Thoracic aorta (tissue), 2 donors: ENCODE data around the gene PXMP4. TPM values are rescaled to one million over a fixed set of nuclear protein-coding genes. Genes with fewer than 3 reads are reported as not detected.

Experiments used
- ATAC-seq: fragments of 150-250 bp; one replicate; pipeline ENCODE4 v1.8.0; 2017; ENCODE audit warnings: low read depth; ENCODE audit not compliant: insufficient number of reproducible peaks, low FRiP score
- DNase-seq: peaks from one replicate; pipeline ENCODE4 v3.0.0-alpha.2; 2020; ENCODE audit warnings: low spot score
- H3K27ac ChIP-seq, 2 donors: fragments of 200-600 bp; sonication (generic); 1 replicate in 1 of 2; 2 replicates in 1 of 2; pipeline ENCODE4 v1.5.1; 2016; ENCODE audit warnings: mild to moderate bottlenecking in 2 of 2, moderate library complexity in 2 of 2
- H3K27me3 ChIP-seq: fragments of 200-600 bp; sonication (generic); replicated peaks from 2 replicates; pipeline ENCODE4 v1.6.0; 2016; ENCODE audit warnings: mild to moderate bottlenecking; ENCODE audit not compliant: insufficient read depth
- H3K36me3 ChIP-seq: fragments of 200-600 bp; sonication (generic); one replicate; pipeline ENCODE4 v1.5.1; 2016
- H3K4me1 ChIP-seq, 2 donors: fragments of 200-600 bp; sonication (generic); 1 replicate in 1 of 2; 2 replicates in 1 of 2; pipeline versions ENCODE4 v1.5.1 to v1.6.0; 2016; ENCODE audit warnings: low read depth in 2 of 2, mild to moderate bottlenecking in 1 of 2; ENCODE audit not compliant: control insufficient read depth in 1 of 2
- H3K4me3 ChIP-seq: fragments of 200-600 bp; sonication (generic); 2 replicates; pipeline ENCODE4 v1.5.1; 2016; ENCODE audit warnings: mild to moderate bottlenecking
- H3K9me3 ChIP-seq: fragments of 200-600 bp; sonication (generic); 2 replicates; pipeline ENCODE4 v1.5.1; 2016
- total RNA-seq, 2 donors: library from RNA; depleted of rRNA; stranded (reverse); fragments of >200 nt; gene quantifications; one replicate each; pipeline versions ENCODE4 v1.1.0 to v1.2.3, GENCODE V29; 2016
- TF ChIP-seq, protein P1 (sequence below): fragments of 200-600 bp; sonication (generic); IDR thresholded peaks from one replicate; pipeline ENCODE4 v1.5.1; 2019; ENCODE audit warnings: antibody characterized with exemption

The PXMP4 gene
- total RNA-seq, 2 donors from 2014 or later: 3.3 to 4.1 TPM

DNA sequence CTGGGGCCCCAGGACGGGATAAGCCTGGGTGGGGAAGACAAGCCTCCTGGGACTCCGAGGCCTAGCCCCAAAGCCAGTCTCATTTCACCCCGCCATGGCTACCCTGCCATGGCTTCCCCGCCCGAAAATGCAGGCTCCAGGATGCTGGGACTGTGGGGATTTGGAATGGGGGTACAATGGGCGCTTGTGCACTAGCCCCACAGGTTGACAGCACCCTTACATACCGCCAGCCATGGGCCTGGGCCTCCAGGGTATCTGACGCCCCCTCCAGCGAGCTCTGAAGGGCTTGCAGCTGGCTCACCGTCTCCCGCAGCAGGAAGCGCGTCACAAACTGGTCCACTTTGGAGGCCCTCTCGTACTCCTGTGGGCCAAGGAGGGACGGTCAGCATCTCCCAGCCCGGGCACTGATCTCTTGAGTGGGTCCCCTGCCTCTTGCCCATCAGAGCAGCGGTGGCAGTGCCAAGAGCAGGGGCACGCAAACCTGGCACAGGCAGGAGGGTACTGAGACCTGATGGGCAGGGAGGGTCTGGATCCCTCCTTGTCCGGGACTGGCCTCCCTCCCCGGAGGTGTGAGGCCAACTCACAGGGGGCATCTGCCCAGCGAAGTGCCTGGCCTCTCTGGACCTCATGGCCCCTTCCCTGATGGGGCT is 60.0 kb downstream of the PXMP4 start:
- ATAC-seq (no peak), DNase-seq (no peak)
- H3K4me3 ChIP-seq: no peak overlapping the region
- H3K27ac ChIP-seq: no peak overlapping the region
- TF ChIP-seq, protein P1, sequence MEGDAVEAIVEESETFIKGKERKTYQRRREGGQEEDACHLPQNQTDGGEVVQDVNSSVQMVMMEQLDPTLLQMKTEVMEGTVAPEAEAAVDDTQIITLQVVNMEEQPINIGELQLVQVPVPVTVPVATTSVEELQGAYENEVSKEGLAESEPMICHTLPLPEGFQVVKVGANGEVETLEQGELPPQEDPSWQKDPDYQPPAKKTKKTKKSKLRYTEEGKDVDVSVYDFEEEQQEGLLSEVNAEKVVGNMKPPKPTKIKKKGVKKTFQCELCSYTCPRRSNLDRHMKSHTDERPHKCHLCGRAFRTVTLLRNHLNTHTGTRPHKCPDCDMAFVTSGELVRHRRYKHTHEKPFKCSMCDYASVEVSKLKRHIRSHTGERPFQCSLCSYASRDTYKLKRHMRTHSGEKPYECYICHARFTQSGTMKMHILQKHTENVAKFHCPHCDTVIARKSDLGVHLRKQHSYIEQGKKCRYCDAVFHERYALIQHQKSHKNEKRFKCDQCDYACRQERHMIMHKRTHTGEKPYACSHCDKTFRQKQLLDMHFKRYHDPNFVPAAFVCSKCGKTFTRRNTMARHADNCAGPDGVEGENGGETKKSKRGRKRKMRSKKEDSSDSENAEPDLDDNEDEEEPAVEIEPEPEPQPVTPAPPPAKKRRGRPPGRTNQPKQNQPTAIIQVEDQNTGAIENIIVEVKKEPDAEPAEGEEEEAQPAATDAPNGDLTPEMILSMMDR: no peak
- H3K27me3 ChIP-seq: no peaks in the 10 kb centered on the region
- H3K36me3 ChIP-seq: peaks cover 20% of the 10 kb centered on the region
- H3K9me3 ChIP-seq: no peaks in the 10 kb centered on the region
- peaks cover 11 to 19% of the 10 kb centered on the region in 2 donors for H3K4me1 ChIP-seq

DNA sequence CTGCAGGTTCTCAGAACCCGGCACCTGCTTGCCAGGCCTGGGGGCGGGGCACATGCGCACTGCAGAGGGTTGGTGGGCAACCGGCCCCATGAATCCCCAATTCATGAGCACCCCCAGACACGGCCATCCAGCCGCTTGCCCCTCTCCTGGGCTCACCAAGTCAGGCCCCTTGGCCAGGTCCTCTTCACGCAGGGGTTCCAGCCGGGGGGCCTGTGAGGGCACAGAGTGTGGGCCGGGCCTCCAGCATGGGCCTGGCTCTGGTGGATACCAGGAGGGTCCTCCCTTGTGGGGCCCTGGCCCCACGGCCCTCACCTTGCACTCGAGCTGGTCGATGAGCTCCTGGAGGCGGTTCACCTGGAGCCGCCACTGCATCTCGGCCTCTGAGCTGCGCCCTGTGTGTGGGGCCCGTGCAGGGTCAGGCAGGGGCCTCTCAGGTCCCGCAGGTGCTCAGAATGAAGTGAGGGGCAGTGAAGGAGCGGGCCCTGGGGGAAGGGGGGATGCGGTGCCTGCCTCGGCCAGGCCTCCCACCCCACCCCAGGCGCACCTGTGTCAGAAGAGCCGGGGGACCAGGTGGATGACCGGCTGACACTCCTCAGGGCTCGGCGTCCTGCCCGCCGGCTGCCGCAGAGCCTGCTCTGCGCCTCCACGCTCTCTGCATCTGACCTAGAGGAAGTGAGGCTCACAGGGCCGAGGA is 60.6 kb downstream of the PXMP4 start:
- DNase-seq (no peak), ATAC-seq (no peak)
- H3K27me3 ChIP-seq: no peaks in the 10 kb centered on the region
- H3K27ac ChIP-seq: no peak overlapping the region
- TF ChIP-seq, protein P1: no peak
- peaks cover 20% of the 10 kb centered on the region for H3K36me3 ChIP-seq
- no peaks in the 10 kb centered on the region for H3K9me3 ChIP-seq
- no peak overlapping the region for H3K4me3 ChIP-seq
- peaks cover 10 to 16% of the 10 kb centered on the region in 2 donors for H3K4me1 ChIP-seq

DNA sequence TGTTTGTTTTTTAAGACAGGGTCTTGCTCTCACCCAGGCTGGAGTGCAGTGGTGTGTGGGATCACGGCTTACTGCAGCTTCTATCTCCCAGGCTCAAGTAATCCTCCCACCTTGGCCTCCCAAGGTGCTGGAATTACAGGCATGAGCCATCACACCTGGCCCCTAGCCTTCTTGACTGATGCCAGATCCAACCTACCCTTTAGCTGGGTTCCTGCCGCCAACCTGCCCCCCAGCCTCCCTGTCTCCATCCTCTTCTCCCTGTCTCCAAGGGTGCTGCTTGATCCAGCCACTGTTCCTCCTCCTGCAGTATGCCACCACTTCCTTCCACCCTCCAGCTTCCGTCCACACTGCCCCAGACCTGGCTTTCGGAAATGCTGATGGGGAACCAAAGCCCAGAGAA is 61.2 kb downstream of the PXMP4 start:
- Histone ChIP-seq H3K27ac (no peak overlapping the region), H3K4me1 (peaks cover 5 to 11% of the 10 kb centered on the region in 2 donors), H3K36me3 (peaks cover 20% of the 10 kb centered on the region), H3K4me3 (no peak overlapping the region), H3K27me3 (no peaks in the 10 kb centered on the region), H3K9me3 (no peaks in the 10 kb centered on the region)
- TF ChIP-seq, protein P1: no peak
- DNase-seq (no peak), ATAC-seq (no peak)

DNA sequence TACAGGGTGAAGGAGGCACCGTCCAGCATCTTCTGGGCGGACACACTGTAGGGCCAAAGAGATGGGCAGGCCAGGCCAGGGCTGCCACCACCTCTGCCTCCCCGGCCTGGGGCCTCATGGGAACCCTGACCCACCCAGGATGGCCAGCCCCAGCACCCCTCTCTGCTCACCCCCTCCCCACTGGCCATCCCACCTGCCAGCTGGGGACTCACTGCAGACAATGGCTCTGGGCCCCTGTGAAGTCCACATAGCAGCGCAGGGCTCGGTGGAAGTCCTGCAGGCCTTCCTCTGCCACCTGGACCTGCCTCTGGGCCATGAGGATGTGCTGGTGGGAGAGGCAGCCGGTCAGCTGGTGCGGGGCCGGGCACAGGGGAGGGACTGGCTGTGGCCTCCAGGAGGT is 61.6 kb downstream of the PXMP4 start:
- no peaks in the 10 kb centered on the region for H3K27me3 ChIP-seq
- H3K9me3 ChIP-seq: no peaks in the 10 kb centered on the region
- DNase-seq (no peak), ATAC-seq (no peak)
- H3K27ac ChIP-seq: no peak overlapping the region
- peaks cover 20% of the 10 kb centered on the region for H3K36me3 ChIP-seq
- H3K4me3 ChIP-seq: no peak overlapping the region
- peaks cover 3 to 14% of the 10 kb centered on the region in 2 donors for H3K4me1 ChIP-seq
- TF ChIP-seq, protein P1: no peak

DNA sequence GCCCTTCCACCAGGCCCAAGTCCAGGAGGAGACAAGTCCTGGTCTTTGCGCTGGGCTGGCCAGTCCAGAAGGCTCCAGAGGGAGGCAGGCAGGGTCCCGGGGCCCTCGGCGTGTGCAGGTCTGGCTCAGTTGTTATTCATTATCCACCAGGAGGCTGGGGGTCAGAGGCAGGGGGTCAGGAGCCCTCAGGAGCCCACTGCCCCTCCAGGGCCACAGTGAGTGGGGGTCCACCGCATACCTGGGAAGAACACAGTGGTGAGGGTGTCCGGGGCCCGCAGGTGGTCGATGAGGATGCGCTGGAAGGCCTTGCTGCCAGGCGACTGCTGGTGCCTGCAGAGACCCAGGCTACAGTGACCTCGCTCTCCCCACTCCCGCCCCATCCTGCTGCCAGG is 62.4 kb downstream of the PXMP4 start:
- no peak for DNase-seq
- Histone ChIP-seq H3K27ac (no peak overlapping the region), H3K36me3 (peaks cover 20% of the 10 kb centered on the region), H3K27me3 (no peaks in the 10 kb centered on the region), H3K4me3 (no peak overlapping the region), H3K4me1 (peaks cover 0 to 12% of the 10 kb centered on the region in 2 donors), H3K9me3 (no peaks in the 10 kb centered on the region)
- no peak for ATAC-seq
- TF ChIP-seq, protein P1: no peak
